ENCODE measurements around the gene IL24. TPM values are rescaled to one million over a fixed set of nuclear protein-coding genes. Genes with fewer than 3 reads are reported as not detected.

IL24 gene
- total RNA-seq, 1 donor from 2014 or later = not detected

- no peak for DNase-seq (ENCODE audit: low read depth)
These were observed 27.4 kb downstream of the IL24 start for GRCh38 chr1:206924592-206925105.

GRCh38 chr1:206925106-206925736 is 28.0 kb downstream of the IL24 start:
- peak; percentile 38 for DNase-seq (ENCODE audit: low read depth)

- no peak for DNase-seq (ENCODE audit: low read depth)
These were observed 29.0 kb downstream of the IL24 start for GRCh38 chr1:206926286-206926685.

DNA sequence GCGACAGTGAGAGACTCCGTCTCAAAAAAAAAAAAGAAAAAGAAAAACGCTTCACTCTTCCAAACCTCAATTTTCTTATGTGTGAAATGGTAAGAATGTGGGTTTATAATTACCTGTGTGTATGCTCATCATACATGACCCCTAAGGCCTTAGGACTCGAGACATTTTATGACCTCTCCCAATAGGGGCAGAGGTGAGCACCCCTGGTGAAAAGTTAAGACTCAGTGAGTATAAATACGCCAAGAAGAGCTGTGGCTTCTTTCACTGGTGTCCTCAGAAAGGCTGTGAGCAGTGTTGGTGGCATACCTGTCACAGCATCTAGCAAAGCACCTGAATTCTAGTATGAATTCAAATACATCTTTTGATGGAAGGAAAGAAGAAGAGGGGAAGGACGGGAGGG is 32.3 kb downstream of the IL24 start:
- no peak for DNase-seq (ENCODE audit: low read depth)

DNA sequence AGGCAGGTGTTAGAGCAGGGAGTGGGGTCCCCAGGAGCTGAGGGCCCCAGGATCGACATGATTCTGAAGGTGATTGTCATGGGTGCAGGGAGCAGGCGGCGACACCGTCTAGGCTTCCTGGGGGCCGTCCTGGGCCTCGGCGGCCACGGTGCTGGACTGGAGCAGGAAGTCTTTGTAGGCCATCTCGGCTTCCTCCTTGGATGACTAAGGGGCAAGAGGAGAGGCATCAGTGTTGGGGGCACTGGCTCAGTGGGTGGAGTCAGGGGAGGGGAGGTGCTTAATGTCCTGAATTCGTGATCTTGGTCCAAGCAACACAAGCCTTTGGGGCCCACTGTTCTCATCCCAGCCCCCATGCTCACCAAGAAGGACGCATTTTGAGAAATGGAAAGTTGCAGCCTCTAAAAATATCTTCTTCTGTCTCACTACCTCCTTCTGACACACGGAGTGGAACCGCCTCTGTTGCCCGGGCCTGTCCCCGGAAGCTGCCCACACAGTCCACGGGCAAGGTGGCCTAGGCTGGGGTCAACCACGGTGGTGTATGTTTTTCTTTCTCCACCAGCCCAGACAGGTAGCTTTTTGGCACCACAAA is 33.1 kb downstream of the IL24 start:
- no peak for DNase-seq (ENCODE audit: low read depth)

GRCh38 chr1:206931709-206932108 is 34.5 kb downstream of the IL24 start:
- no peak for DNase-seq (ENCODE audit: low read depth)

- DNase-seq (ENCODE audit: low read depth) = no peak
These were observed 34.9 kb downstream of the IL24 start for GRCh38 chr1:206932177-206932576.

DNA sequence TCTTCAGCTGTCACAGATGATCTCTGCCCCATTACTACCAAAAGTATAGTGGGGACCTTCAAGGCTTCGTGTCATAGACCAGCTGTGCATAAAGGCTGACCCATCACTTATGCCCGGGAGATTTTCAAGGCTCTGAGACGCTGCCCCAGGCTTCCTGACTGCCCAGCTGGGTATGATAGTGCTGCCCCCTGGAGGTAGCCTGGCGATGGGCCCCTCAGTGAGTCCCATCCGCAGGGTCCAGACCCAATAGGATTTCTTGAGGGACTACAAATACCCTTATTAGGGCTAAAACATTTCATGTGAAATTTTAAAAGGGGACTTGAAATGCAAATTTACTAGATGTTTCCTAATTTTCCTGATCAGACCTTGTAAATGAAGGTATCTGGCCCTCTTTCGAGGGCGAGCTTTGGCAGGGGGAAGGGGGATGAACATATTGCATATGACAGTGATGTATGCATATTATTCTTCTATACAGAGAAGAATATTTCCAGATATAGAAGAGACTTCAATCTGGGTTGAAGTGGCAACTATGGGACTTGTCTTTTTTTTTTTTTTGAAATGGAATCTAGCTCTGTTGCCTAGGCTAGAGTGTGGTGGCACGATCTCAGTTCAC is 36.2 kb downstream of the IL24 start:
- DNase-seq (ENCODE audit: low read depth) = no peak

DNA sequence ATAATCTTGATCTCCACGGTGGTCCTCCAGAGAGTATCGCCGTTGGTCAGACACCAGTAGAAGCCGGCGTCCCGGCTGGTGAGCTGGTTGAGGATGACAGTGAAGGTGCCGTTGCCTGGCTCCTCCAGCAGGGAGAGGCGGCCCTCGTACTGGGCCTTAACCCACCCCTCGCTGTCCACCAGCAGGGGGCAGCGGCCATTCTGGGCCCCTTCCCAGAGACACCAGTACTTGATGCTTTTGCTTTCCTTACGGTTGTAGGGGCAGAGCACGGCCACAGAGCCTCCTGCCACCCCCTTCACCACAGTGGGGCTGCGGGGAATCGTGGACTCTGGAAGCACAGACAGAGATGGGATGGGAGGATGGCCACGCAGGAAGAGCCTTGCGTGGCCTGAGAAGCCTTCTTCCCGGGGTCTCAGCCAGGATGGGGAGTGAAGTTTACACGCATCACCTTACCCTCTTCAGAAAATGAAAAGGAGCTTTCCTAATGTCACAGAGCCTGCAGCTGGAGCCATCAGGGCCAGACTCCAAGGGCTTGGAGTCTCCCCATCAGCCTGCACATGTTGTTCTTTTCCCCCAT is 38.3 kb downstream of the IL24 start:
- peak; percentile 29 for DNase-seq (ENCODE audit: low read depth)

- no peak for DNase-seq (ENCODE audit: low read depth)
These were observed 40.2 kb downstream of the IL24 start for GRCh38 chr1:206937425-206937824.

GRCh38 chr1:206939131-206939530 is 41.9 kb downstream of the IL24 start:
- no peak for DNase-seq (ENCODE audit: low read depth)

DNA sequence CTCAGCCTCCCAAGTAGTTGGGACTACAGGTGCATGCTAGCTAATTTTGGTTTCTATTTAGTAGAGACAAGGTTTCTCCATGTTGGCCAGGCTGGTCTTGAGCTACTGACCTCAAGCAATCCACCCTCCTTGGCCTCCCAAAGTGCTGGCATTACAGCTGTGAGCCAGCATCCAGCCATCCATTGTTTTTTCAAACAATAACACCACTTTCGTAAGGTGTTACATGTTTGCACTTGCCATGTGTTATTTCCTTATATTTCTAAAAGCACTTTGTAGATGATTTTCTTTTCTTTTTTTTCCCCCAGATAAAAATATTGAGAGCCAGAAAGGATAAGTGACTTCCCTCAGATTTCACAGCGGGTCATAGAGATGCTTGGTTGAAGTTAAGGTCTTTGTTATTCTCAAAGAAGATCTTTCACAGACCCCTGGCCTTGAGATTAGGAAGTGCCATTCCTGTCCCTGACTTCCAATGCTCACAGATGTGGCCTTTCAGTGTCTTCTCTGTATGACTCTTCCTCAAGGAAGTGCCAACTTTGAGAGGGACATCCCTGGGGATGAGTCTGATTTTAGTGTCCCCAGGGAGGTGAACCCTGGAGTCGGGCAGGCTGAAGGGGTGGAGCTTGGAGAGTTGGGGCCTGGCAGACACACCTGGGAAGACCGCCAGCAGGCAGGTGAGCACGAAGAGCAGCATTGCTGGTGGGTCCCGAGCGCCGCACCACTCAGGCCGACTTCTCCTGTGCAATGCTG is 42.8 kb downstream of the IL24 start:
- DNase-seq (ENCODE audit: low read depth) = no peak

GRCh38 chr1:206940588-206940936 is 43.3 kb downstream of the IL24 start:
- no peak for DNase-seq (ENCODE audit: low read depth)

DNA sequence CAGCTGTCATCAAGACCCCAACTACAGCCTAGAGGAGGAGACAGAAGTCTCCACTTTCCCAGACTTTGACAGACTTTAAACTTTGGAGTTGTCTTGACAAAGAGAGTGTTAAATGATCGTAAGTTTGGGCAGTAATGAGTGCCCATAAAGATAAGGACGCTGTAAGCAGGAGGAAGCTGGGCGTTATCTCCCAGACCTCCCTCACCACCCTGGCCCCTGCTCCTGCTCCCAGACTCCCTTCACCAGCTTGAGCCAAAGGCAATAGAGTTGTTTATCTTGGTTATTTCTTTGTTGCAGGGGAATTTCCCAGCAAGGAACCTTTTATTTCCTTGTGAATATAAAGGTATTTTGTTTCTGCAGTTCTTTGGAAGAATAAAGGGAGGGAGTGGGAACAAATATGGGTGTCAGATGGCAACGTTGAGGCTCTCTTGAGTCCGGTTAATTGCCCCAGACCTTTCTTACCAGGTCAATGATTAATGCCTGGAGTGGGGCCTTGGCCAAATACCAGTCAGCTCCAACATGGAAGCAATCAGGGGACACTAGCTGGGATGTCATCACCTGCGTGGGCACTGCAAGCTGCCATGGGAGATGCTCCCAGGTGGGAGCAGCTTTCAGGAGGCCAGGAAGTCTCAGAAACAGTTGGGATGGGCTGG is 44.6 kb downstream of the IL24 start:
- DNase-seq (ENCODE audit: low read depth) = peak; percentile 82

DNA sequence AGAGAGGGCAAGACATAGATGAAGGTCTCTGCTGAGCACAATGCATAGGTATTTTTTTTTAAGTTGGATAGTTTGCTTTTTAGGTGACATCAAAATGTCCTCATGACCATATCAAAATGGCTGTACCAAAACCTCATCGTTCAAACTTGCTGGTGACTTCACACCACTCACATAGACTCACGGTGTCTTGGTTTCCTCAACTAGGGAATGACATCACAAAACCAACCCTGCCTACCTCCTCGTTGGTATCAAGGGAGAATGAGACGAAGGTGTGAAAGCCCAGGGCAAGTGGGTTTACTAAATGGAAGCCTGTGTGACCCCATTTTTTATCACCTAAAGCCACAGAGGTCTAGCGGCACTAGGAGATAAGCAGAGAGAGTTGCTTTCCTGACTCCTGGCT is 47.5 kb downstream of the IL24 start:
- no peak for DNase-seq (ENCODE audit: low read depth)

- no peak for DNase-seq (ENCODE audit: low read depth)
These were observed 48.5 kb downstream of the IL24 start for GRCh38 chr1:206945779-206946178.

DNA sequence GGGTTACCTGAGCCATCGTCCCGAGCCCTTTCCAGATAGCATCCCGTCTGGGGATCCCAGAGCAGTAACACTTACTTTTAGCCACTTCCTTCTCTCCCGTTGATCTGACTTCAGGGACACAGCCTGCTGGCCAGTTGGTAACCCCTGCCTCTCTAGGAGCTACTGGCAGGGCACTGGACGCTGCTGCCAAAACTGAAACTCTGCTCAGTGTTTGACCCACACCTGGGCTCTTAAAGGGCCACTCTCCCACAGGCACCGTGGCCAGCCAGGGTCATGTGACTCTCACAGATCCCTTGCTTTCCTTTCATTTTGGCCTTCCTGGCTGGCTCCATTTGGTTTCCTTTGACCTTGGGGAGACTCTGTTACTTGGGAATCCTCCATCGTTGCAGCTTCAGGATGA is 49.0 kb downstream of the IL24 start, which contains the start of gene PIGR:
TSS of gene PIGR (minus strand) at position 206 of the 400 bp plus-strand sequence. CDS start 5,935 bp downstream, outside the sequence.
- DNase-seq (ENCODE audit: low read depth) = no peak

DNA sequence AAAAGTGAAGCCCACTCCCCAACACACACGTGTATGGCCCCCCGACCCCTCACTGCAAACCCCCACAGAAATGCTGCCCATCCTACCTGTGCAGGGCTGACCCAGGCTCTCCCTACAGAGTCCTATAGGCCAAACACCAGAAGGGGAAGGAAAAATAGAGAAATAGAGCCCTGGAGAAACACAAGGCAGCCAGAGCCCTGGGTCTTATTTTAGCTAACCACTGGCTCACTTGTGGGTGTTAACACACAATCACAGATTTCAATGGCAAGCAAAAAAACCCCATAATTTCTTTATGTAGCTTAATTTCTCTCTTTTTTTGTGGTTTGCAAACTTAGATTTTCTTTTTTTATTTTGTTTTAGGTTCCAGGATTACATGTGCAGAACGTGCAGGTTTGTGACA is 50.0 kb downstream of the IL24 start:
- DNase-seq (ENCODE audit: low read depth) = no peak

DNA sequence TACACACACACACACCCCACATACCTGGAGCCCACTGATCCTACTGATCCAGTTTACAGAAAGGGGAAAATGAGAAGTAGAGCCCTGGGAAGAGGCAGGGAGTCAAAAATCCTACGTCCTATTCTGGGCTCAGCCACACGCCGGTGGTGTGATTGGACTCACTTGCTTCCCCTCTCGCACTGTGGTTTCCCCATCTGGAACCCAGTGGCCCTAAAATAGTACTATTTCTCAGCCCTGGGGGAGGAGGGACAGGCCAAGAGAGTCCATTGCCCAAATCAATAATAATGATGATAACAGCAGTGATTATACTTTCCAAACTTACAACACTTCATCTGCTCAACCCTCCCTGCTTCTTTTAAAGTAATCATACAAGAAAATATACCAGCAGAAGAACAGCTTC is 52.0 kb downstream of the IL24 start:
- no peak for DNase-seq (ENCODE audit: low read depth)

DNA sequence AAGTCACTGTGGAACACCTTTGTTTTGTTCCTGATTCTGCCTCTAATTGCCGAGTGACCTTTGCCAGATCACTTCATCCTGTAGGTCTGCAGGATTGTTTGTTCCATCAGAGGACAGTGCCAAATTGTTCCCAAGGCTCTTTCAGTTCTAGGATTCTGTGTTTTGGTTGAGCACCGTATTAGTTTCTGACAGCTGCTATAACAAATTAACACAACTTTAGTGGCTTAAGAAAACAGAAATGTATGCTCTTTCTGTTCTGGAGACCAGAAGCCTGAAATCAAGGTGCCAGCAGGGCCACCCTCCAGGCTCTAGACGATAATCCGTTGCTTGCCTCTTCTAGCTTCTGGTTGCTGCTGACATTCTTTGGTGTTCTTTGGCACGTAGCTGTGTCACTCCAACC is 52.4 kb downstream of the IL24 start:
- DNase-seq (ENCODE audit: low read depth) = no peak

GRCh38 chr1:206951318-206952100 is 54.3 kb downstream of the IL24 start:
- DNase-seq (ENCODE audit: low read depth) = peak; percentile 93
